NT2/D1 (cell line): ENCODE measurements around the gene LIPJ.

Source experiments
- DNase-seq: peaks from one replicate; pipeline ENCODE4 v3.0.0-alpha.2; 2011; ENCODE audit warnings: low read depth, low spot score
- H3K27me3 ChIP-seq: 2 replicates; pipeline ENCODE4 v1.6.0; 2011; ENCODE audit warnings: mild to moderate bottlenecking; ENCODE audit not compliant: insufficient read length, insufficient read depth
- H3K36me3 ChIP-seq: 2 replicates; pipeline ENCODE4 v1.6.1; 2011; ENCODE audit warnings: mild to moderate bottlenecking, low read length, mixed read lengths; ENCODE audit not compliant: insufficient read depth, insufficient read length
- H3K4me1 ChIP-seq: 2 replicates; pipeline ENCODE4 v1.5.1; 2011; ENCODE audit not compliant: insufficient read depth, insufficient read length
- H3K4me3 ChIP-seq: 2 replicates; pipeline ENCODE4 v1.5.1; 2011; ENCODE audit warnings: low read depth; ENCODE audit not compliant: insufficient read length
- H3K9ac ChIP-seq: 2 replicates; pipeline ENCODE4 v1.6.0; 2011; ENCODE audit warnings: low read depth; ENCODE audit not compliant: insufficient read length
- H3K9me3 ChIP-seq: 2 replicates; pipeline ENCODE4 v1.5.1; 2011; ENCODE audit warnings: mild to moderate bottlenecking, low read length; ENCODE audit not compliant: insufficient read depth
- SUZ12 ChIP-seq: IDR thresholded peaks from 2 replicates; pipeline ENCODE4 v1.6.1; 2011; ENCODE audit not compliant: insufficient read length, insufficient read depth; ENCODE audit errors: extremely low read depth
- YY1 ChIP-seq: IDR thresholded peaks from 2 replicates; pipeline ENCODE4 v1.6.1; 2011; ENCODE audit not compliant: insufficient read length, insufficient read depth
- ZNF274 ChIP-seq: IDR thresholded peaks from 2 replicates; pipeline ENCODE4 v1.6.1; 2011; ENCODE audit warnings: mild to moderate bottlenecking, low read depth, low read length

The LIPJ gene

GRCh38 chr10:88545359-88545758 is 41.2 kb upstream of the LIPJ start:
- no peak for TF ChIP-seq YY1
- no peak for TF ChIP-seq ZNF274
- TF ChIP-seq SUZ12: no peak
- Histone ChIP-seq H3K4me1 (no peaks in the 10 kb centered on the region), H3K27me3 (no peaks in the 10 kb centered on the region), H3K4me3 (no peak overlapping the region), H3K9ac (no peak overlapping the region), H3K9me3 (no peaks in the 10 kb centered on the region), H3K36me3 (no peaks in the 10 kb centered on the region)
- DNase-seq: no peak

DNA sequence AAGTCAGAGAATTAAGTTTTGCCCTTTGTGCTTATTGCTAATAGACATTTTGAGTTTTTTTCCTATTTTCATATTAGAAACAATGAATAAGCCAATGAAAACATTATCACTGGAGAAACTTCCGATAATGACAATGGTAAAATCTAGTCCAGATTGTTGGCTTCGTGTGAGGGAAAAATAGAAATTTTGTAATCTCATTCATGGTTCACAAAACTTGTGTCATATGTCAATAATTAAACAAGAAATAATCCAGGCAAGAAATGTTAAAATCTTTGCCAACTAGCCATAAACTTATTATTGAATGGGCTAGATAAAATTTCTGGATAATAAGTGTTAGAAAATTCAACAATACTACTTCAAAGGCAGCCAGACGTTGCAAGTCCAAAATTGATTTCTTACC is 40.1 kb upstream of the LIPJ start:
- no peak overlapping the region for H3K4me3 ChIP-seq
- H3K36me3 ChIP-seq: no peaks in the 10 kb centered on the region
- H3K27me3 ChIP-seq: no peaks in the 10 kb centered on the region
- H3K9me3 ChIP-seq: no peaks in the 10 kb centered on the region
- TF ChIP-seq SUZ12 (no peak), YY1 (no peak), ZNF274 (no peak)
- no peak overlapping the region for H3K9ac ChIP-seq
- DNase-seq: no peak
- H3K4me1 ChIP-seq: no peaks in the 10 kb centered on the region

- H3K27me3 ChIP-seq: no peaks in the 10 kb centered on the region
- H3K4me1 ChIP-seq: no peaks in the 10 kb centered on the region
- no peaks in the 10 kb centered on the region for H3K9me3 ChIP-seq
- H3K4me3 ChIP-seq: no peak overlapping the region
- DNase-seq: no peak
- H3K9ac ChIP-seq: no peak overlapping the region
- TF ChIP-seq SUZ12 (no peak), YY1 (no peak), ZNF274 (no peak)
- no peaks in the 10 kb centered on the region for H3K36me3 ChIP-seq
Measured at GRCh38 chr10:88551246-88551645, 35.3 kb upstream of the LIPJ start.

GRCh38 chr10:88553116-88553752 is 33.3 kb upstream of the LIPJ start:
- TF ChIP-seq SUZ12 (no peak), YY1 (no peak), ZNF274 (no peak)
- Histone ChIP-seq H3K27me3 (no peaks in the 10 kb centered on the region), H3K36me3 (no peaks in the 10 kb centered on the region), H3K9me3 (no peaks in the 10 kb centered on the region), H3K4me1 (no peaks in the 10 kb centered on the region), H3K4me3 (no peak overlapping the region), H3K9ac (no peak overlapping the region)
- peak; percentile 42 for DNase-seq

- DNase-seq: no peak
- Histone ChIP-seq H3K9ac (no peak overlapping the region), H3K4me3 (no peak overlapping the region), H3K27me3 (no peaks in the 10 kb centered on the region), H3K9me3 (no peaks in the 10 kb centered on the region), H3K4me1 (no peaks in the 10 kb centered on the region), H3K36me3 (no peaks in the 10 kb centered on the region)
- TF ChIP-seq SUZ12 (no peak), ZNF274 (no peak), YY1 (no peak)
Measured at GRCh38 chr10:88555190-88555908, 31.2 kb upstream of the LIPJ start.

GRCh38 chr10:88557256-88557655 is 29.3 kb upstream of the LIPJ start:
- Histone ChIP-seq H3K36me3 (no peaks in the 10 kb centered on the region), H3K9ac (no peak overlapping the region), H3K9me3 (no peaks in the 10 kb centered on the region), H3K4me1 (no peaks in the 10 kb centered on the region), H3K4me3 (no peak overlapping the region), H3K27me3 (no peaks in the 10 kb centered on the region)
- DNase-seq: no peak
- TF ChIP-seq SUZ12 (no peak), ZNF274 (no peak), YY1 (no peak)

DNA sequence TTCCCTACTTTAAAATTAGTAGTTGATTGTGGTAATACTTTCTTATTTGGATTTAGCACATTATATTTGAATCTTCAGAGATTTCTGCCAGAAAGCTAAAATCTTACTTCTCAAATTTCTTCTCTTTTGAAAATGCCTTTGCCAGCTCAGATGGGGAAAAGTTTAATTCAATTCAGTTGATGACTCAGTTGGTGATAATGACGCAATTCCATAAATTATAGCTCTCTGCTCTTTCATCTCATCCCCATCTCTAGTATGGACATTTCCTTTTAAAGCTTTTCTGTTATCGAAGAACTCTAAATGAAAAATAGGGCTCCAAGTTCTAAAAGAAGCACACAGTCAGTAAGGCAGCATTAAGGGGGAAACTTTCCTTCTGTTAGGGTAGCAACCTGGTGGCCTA is 28.9 kb upstream of the LIPJ start:
- Histone ChIP-seq H3K4me3 (no peak overlapping the region), H3K9me3 (no peaks in the 10 kb centered on the region), H3K9ac (no peak overlapping the region), H3K36me3 (no peaks in the 10 kb centered on the region), H3K27me3 (no peaks in the 10 kb centered on the region), H3K4me1 (no peaks in the 10 kb centered on the region)
- DNase-seq: no peak
- TF ChIP-seq YY1 (no peak), SUZ12 (no peak), ZNF274 (no peak)
